Rectal smooth muscle tissue (tissue), 1 donor: ENCODE results near the gene ERBB4.

ENCODE experiments used
- H3K27ac ChIP-seq: one replicate; pipeline ENCODE4 v1.7.0; 2013; ENCODE audit warnings: low read depth, low read length, inconsistent platforms
- H3K27me3 ChIP-seq: one replicate; pipeline ENCODE4 v1.7.0; 2013; ENCODE audit warnings: low read length; ENCODE audit not compliant: control insufficient read depth, insufficient read depth
- H3K36me3 ChIP-seq: one replicate; pipeline ENCODE4 v1.7.0; 2013; ENCODE audit warnings: low read length; ENCODE audit not compliant: control insufficient read depth, insufficient read depth
- H3K4me1 ChIP-seq: one replicate; pipeline ENCODE4 v1.7.0; 2013; ENCODE audit warnings: low read length; ENCODE audit not compliant: control insufficient read depth, insufficient read depth
- H3K4me3 ChIP-seq: one replicate; pipeline ENCODE4 v1.7.0; 2013; ENCODE audit warnings: low read length
- H3K9ac ChIP-seq: one replicate; pipeline ENCODE4 v1.7.0; 2013; ENCODE audit warnings: low read length

ERBB4 gene

GRCh38 chr2:212454149-212454548, 84.5 kb downstream of the ERBB4 start:
- H3K36me3 ChIP-seq, result no peaks in the 10 kb centered on the region
- H3K27ac ChIP-seq, result no peak overlapping the region
- H3K27me3 ChIP-seq, result no peaks in the 10 kb centered on the region
- H3K9ac ChIP-seq, result no peak overlapping the region
- H3K4me3 ChIP-seq, result no peak overlapping the region
- no peaks in the 10 kb centered on the region for H3K4me1 ChIP-seq

DNA sequence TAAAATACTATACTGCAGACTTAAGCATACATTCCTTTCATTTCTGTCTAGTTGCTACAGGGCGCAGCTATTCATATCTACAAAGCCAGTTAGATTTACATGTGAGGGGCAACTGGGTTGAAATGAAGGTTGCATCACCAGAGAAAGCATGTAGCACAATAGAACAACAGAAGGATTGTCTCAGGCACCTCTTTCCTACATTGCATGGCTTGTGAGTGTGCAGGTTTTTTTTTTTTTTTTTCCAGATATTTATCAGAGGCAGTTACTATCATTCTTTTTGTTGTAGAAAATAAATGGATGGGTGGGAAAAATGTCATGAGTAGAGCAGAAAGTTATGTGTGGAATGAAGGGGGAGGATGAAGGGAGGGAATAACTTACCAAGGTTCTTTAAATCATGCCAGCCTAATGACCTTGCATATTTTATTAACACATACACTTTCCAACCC, 86.8 kb downstream of the ERBB4 start:
- no peaks in the 10 kb centered on the region for H3K27me3 ChIP-seq
- no peaks in the 10 kb centered on the region for H3K4me1 ChIP-seq
- no peak overlapping the region for H3K9ac ChIP-seq
- no peak overlapping the region for H3K4me3 ChIP-seq
- no peaks in the 10 kb centered on the region for H3K36me3 ChIP-seq
- H3K27ac ChIP-seq, result no peak overlapping the region

GRCh38 chr2:212448698-212449097, 89.9 kb downstream of the ERBB4 start:
- no peak overlapping the region for H3K27ac ChIP-seq
- no peaks in the 10 kb centered on the region for H3K27me3 ChIP-seq
- H3K36me3 ChIP-seq, result no peaks in the 10 kb centered on the region
- H3K9ac ChIP-seq, result no peak overlapping the region
- H3K4me1 ChIP-seq, result no peaks in the 10 kb centered on the region
- no peak overlapping the region for H3K4me3 ChIP-seq

DNA sequence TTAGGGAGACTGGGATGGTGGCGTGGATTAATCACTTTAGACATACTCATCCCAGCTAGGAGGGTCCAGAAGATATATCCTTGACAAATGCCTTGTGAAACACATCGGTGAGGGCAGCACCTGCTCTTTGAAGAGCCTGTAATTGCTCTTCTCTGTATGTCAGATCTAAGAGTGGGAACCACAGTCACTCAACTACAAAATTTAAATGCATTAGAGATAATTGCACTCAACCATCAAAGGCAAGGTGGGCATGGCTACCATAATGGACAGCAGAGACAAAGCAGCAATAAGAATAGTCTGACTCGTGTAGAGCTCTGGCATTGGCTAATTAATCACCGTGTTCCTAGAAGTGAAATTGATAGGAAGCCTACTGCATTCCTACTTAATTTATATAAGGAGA, 96.8 kb downstream of the ERBB4 start:
- Histone ChIP-seq H3K9ac (no peak overlapping the region), H3K4me1 (no peaks in the 10 kb centered on the region), H3K4me3 (no peak overlapping the region), H3K36me3 (no peaks in the 10 kb centered on the region), H3K27ac (no peak overlapping the region), H3K27me3 (no peaks in the 10 kb centered on the region)

DNA sequence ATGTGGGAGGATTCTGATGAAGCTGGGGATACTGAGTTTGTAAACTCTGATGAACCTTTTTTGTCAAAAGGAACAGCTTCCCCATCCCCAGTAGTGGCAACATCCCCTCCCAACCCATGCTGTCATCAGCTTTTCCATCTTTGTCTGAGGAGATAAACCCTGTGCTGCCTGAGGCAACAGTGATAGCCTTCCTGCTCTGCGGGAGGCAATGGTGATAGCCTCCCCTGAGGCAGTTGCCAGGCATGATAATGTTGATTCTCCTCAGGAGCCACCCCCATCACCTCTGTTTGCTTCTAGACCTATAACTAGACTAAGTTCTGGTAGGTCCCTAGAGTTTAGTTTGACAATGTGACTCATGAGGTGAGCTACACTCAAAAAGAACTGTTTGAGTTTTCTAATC, 97.5 kb downstream of the ERBB4 start:
- Histone ChIP-seq H3K9ac (no peak overlapping the region), H3K27me3 (no peaks in the 10 kb centered on the region), H3K4me3 (no peak overlapping the region), H3K27ac (no peak overlapping the region), H3K4me1 (no peaks in the 10 kb centered on the region), H3K36me3 (no peaks in the 10 kb centered on the region)

DNA sequence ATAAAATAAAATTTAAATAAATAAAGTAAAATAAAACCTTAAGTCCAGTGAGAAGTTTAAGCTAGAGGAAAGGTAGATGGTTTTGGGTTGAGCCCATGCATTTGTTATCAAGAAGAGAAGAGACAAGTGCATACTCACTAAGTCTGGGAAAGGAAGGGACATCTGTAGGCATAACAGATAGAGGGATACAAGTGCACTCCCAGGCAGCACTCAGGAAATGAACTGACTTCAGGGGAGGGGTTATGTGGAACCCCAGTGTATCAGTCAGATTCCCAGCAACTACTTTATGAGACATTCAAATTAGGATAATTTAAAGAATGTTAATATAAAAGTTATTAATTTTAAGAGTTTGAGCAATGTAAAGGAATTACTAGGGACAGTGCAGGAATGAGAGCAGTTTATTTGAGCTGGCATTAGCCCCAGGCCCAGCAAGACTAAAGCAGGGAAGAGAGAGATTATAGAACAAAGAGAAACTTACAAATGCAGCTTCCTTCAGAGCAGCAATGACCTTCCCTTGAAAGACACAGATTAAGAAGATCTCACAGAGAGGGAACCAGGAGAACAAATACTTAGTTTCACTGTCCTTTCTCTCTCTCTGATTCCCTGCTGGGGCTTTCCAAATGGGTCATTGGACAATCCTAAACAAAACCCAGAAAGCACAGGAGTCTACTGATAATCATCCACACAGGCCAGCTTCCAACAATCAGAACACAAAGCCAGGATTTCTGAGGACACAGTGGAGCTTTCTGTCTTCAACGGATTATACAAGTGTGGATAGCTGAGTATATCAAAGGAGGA, 109.7 kb downstream of the ERBB4 start:
- Histone ChIP-seq H3K27me3 (no peaks in the 10 kb centered on the region), H3K4me3 (no peak overlapping the region)

DNA sequence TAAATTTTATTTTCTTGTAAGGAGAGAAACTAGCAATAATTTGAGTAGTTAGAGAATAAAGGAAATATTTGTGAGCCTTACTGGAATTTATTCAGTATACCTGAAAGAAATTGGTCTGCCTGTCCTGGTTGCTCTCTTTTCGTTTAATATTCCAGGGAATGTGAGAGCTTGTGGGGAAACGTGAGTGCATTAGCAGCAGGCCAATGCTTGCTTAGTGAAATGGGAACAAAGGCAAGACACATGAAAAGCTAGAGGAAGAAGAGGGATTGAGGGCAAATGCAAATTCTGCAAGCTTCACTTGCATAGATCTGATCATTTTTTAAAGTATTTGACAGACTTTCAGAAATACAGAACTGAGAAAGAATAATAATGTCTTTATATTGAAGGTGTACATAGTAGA, 111.0 kb downstream of the ERBB4 start:
- H3K9ac ChIP-seq, result no peak overlapping the region
- no peak overlapping the region for H3K27ac ChIP-seq
- H3K4me1 ChIP-seq, result no peaks in the 10 kb centered on the region
- H3K4me3 ChIP-seq, result no peak overlapping the region
- H3K36me3 ChIP-seq, result no peaks in the 10 kb centered on the region
- H3K27me3 ChIP-seq, result no peaks in the 10 kb centered on the region

More for the DNA sequence above, 109.7 kb downstream of the ERBB4 start:
- Histone ChIP-seq H3K27ac (no peak overlapping the region), H3K36me3 (no peaks in the 10 kb centered on the region), H3K9ac (no peak overlapping the region), H3K4me1 (no peaks in the 10 kb centered on the region)

DNA sequence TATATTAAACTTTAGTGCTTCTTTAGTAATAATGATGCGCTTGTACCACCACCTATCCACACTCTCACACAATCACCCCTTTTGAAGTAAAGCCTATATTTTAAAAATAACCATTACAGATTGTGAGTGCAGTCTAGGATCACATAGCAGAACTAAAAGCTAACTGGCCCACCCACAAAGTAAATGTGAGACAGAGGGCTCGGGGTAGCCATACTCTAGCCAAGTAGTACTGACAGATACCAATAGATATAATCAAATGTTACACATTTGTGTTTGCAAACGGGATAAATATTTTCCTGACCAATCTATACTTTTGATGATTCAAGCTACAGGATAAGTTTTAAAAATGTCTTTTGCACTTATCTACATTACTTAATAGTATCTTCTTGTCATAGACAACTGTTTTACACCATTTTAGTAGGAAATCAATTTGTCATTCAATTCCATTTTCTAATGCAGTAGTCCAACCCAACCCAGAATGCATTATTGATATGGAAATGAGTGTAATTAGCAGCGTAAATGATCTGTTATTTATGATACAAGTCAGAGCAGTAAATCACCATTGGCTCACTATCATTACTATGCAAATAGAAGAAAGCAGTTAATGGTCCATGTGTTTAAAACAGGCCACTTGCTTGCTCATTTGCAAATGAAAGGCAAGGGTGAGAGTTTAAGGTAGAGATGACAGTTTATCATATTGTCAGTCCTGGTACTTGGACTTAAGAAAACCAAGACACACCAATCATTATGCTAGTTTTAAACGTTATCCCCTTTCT, 111.8 kb downstream of the ERBB4 start:
- Histone ChIP-seq H3K9ac (no peak overlapping the region), H3K4me1 (no peaks in the 10 kb centered on the region), H3K27me3 (no peaks in the 10 kb centered on the region), H3K27ac (no peak overlapping the region), H3K4me3 (no peak overlapping the region), H3K36me3 (no peaks in the 10 kb centered on the region)

DNA sequence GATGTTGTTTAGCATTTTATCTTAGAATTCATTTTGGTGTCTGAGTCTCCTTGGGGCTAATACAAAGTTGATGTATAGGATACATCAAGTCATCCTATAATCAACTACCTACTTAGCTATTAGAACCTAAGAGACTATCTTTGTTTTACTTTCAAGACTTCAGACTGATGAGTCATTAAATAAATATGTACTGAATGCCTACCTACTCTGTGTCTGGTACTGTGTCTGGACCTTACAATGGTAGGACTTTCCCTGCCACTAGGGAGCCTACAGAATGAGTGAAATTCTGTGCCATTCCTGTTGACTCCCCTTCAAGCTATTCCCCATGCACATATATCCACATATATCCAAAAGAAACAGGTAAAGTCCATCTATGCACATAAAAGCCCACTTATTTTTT, 114.5 kb downstream of the ERBB4 start:
- H3K9ac ChIP-seq, result no peak overlapping the region
- no peaks in the 10 kb centered on the region for H3K4me1 ChIP-seq
- no peaks in the 10 kb centered on the region for H3K27me3 ChIP-seq
- no peaks in the 10 kb centered on the region for H3K36me3 ChIP-seq
- no peak overlapping the region for H3K4me3 ChIP-seq
- H3K27ac ChIP-seq, result no peak overlapping the region

DNA sequence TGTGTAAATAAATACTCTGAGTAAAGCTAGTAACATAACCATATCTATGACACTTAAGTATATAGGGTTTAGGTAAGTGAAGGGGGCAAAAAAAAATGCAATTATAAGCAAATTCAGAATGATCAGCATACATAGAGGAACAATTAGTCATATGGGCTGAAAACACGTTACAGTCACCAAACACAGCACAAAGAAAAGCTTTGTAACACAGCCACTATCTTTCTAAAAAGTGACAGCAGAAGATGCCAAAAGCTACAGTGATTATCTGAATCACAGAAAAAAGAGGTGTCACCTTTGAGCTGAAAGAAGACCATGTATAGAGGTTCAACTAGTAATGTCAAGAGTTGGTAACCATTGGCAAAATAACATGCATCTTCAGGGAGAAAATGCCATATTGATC, 115.5 kb downstream of the ERBB4 start:
- Histone ChIP-seq H3K4me3 (no peak overlapping the region), H3K27ac (no peak overlapping the region), H3K4me1 (no peaks in the 10 kb centered on the region), H3K9ac (no peak overlapping the region), H3K27me3 (no peaks in the 10 kb centered on the region), H3K36me3 (no peaks in the 10 kb centered on the region)

GRCh38 chr2:212421556-212422334, 116.9 kb downstream of the ERBB4 start:
- Histone ChIP-seq H3K27ac (no peak overlapping the region), H3K36me3 (no peaks in the 10 kb centered on the region), H3K27me3 (no peaks in the 10 kb centered on the region), H3K4me1 (no peaks in the 10 kb centered on the region), H3K4me3 (no peak overlapping the region), H3K9ac (no peak overlapping the region)

DNA sequence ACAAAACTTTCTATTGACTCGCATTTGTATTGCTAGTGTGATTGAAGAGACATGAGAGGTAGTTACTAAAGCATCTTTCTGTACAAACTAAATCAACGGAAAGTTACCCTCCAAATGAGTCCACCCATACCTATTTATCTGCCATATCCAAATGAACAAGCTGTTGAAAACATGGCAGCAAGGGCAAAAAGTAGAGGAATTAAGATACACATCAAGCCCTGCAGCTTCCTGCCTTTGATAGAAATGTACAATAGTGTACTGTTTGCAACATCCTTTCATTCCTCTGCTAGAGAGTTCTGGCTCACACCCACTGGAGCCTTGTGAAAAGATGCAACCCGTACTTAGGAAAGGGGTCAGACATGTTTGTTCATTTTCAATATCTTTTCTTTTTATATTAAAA, 122.5 kb downstream of the ERBB4 start:
- Histone ChIP-seq H3K27ac (no peak overlapping the region), H3K36me3 (no peaks in the 10 kb centered on the region), H3K9ac (no peak overlapping the region), H3K27me3 (no peaks in the 10 kb centered on the region), H3K4me1 (no peaks in the 10 kb centered on the region), H3K4me3 (no peak overlapping the region)
